SIG-M5 treated with dmso at 0.1 percent for 504 hours (cell line): ENCODE results near the gene NEDD4L.
"Not testable (repeated sequence)": the region's sequence is repeated elsewhere in the genome, so short reads cannot be mapped to it uniquely, and the experiment has no call there.

Experiments used
- DNase-seq: peaks from one replicate; lab custom pipeline; 2025; ENCODE audit not compliant: unreplicated experiment; lab: John Stamatoyannopoulos, UW

Gene NEDD4L

DNA sequence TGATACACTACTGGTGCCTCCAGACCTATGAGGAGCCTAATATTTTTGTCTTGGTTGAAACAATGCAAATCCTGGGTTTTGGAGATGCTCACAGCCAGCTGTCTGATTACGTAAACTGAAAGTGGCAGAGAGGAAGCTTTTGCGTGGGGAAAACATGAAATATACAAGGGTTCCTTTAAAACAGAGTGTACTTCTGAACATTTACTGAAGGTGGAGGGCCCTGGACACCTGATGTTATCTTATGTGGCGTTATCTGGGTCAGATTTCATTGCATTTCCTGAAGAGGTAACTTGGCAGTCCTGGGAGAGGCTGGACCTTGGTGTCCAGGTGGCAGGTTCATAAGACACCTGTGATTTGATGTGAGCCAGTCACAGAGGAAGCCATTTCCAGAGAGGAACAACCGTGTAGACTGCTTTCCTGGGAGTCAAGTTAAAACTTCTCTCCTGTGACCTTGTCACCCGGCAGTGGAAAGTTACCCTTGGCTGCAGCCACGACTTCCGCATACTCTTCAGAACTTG is 105.0 kb downstream of the NEDD4L start:
- DNase-seq, result peak; percentile 59

- DNase-seq, result no peak
These were observed 106.7 kb downstream of the NEDD4L start for GRCh38 chr18:58150772-58151171.

- no peak for DNase-seq
These were observed 108.2 kb downstream of the NEDD4L start for GRCh38 chr18:58152216-58152615.

- DNase-seq, result no peak
These were observed 108.9 kb downstream of the NEDD4L start for GRCh38 chr18:58152891-58153290.

DNA sequence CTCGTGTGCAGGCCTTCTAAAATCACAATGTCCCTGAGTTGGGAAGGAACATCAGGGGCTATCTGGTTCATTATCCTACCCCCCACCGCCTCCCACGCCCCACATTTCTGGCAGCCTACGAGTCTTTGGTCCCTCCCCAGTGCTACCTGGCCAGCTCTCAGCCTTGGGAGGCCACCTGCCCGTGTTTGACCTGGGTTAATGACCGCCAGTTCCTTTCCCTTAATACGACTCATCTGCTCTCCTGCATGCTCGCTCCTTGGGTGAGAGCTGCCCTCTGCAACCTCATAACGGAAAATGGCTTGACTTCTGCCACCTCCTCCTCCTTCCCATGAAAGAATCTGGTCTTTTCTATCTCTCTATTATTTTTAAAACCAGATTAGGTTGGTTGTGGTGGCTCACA is 112.5 kb downstream of the NEDD4L start:
- DNase-seq, result no peak

DNA sequence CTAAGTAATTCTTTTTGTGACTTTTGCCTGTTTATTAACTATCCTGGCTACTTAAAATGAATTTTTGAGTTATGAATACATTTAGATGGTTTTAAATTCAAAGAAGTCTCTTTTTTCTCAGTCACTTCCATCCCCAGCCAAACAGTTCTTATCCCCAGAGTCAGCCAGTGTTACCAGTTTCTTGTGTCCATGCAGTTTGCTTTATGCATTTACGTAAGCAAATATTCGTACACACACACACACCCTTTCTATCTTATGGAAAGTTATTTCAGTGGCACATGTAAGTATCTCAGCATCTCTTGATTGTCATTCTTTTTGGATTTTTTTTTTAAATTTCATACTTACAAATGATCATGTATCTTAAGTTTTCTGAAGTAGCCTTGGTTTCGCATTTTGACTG is 113.2 kb downstream of the NEDD4L start:
- DNase-seq, result no peak

- no peak for DNase-seq
These were observed 114.0 kb downstream of the NEDD4L start for GRCh38 chr18:58158008-58158407.

DNA sequence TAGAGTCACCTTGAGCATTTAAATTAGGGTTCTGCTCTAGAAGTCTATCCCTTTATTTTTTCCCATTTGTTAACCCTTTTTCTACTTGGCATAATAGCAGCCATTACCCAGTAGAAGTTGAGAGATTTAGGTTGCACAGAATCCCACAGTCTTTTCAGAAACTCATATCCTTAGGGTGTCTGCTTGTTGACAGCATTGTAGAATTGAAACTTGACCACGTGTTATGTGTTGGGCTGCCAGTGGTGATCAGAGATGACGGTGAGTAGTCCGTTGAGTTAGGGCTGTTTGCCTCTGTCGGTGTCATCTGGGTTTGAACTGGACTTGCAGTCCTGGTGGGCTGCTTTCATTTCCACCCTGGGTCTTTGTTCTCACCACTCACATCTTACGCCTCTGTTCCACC is 114.4 kb downstream of the NEDD4L start:
- DNase-seq, result no peak

DNA sequence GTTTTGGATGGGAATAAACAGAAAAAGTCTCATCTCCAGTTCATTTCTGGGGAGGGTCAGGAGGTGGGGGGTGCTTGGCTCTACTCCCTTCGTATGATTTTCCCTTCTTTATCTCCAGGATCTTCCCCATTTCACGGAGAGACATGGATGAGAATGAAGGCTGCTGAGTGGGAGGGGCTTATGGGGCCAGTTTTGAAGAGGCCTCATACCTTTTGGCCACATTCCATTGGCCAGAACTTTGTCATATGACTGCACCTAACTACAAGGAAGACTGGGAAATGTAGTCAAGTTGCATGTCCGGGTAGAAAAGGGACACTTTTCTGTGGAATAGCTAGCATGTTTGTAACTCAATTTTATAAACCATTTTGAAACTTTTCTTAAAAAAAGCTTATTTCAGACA is 117.6 kb downstream of the NEDD4L start:
- DNase-seq, result no peak

DNA sequence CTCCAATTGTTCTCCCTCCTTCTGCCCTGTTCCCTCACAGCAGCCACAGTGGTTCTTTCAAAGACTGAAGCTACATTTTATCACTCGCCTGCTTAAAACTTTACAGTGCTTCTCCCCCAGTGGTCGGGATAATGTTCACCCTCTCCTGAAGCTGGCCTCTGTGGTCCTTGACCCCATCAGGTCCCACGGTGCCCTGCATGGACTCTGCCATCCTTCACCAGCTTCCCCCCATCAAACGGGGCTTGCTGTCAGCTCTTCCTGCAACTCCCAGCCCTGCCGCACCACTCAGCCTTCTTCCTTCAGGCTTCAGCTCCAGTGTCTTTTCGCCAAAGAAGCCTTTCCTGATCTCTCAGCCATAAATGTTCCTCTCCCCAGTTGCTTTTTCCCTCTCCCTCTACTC is 118.1 kb downstream of the NEDD4L start:
- DNase-seq, result no peak

- no peak for DNase-seq
These were observed 119.1 kb downstream of the NEDD4L start for GRCh38 chr18:58163004-58163590.

GRCh38 chr18:58166278-58166844 is 122.3 kb downstream of the NEDD4L start:
- no peak for DNase-seq

DNA sequence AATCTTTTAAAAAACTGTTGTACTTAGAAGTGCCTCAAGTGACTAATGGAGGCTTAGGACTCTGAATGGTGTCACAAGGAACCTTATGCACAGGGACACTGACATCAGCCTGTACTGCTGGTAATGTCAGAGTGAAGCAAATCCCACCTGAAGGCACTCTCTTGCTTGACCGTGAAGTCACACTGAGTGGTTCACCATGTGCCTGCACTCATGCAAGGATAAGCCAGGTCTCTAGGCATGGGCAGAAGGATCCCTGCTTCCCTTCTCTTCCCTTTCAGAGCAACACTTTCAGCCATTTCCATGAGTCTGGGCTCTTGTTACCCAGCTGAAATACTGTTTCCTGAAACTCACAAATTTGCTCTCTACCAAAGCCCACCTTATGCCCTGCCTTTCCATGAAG is 123.0 kb downstream of the NEDD4L start:
- DNase-seq, result no peak

GRCh38 chr18:58168221-58168620 is 124.2 kb downstream of the NEDD4L start:
- DNase-seq, result no peak

- no peak for DNase-seq
These were observed 125.0 kb downstream of the NEDD4L start for GRCh38 chr18:58168993-58169392.

DNA sequence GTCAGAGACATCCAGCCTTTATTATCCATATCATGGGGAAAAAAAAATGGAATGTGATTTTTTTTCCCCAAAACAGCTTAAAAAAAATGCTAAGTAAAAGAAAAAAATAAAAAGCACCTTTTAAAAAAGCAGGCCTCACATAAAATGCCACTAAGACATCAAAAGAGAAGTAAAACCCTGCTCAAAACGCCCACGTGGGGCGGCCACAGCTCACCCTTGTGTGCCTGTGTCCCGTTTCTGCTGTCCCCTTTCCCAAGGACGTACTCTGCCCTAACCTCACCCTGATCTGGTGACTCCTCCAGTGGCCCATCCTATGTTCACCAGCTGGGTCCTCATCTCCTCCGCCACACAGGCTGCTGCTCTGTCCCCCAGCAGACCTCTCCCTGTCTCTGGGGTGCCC is 125.4 kb downstream of the NEDD4L start:
- DNase-seq, result no peak

GRCh38 chr18:58170036-58170435 is 126.0 kb downstream of the NEDD4L start:
- DNase-seq, result not testable (repeated sequence)

DNA sequence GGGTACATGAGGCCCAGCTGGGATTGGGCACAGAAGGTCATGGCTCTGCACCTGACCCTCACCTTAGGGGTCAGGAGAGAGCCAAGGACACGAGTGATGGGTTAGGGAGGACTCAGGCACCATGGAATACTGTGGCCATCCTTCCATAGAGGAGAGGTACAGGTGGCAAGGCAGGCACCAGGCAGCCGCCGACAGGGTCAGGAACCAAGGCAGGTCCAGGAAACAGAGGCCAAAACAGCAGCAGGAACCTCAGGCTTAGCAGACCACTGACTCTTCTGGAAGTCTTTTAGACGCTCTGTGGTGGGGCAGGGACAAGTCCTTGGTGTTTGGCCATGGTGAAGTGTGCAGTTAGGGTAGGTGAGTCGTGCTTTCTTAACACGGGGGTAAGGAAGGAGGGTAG is 128.0 kb downstream of the NEDD4L start:
- DNase-seq, result no peak

- no peak for DNase-seq
These were observed 130.3 kb downstream of the NEDD4L start for GRCh38 chr18:58174285-58174684.

DNA sequence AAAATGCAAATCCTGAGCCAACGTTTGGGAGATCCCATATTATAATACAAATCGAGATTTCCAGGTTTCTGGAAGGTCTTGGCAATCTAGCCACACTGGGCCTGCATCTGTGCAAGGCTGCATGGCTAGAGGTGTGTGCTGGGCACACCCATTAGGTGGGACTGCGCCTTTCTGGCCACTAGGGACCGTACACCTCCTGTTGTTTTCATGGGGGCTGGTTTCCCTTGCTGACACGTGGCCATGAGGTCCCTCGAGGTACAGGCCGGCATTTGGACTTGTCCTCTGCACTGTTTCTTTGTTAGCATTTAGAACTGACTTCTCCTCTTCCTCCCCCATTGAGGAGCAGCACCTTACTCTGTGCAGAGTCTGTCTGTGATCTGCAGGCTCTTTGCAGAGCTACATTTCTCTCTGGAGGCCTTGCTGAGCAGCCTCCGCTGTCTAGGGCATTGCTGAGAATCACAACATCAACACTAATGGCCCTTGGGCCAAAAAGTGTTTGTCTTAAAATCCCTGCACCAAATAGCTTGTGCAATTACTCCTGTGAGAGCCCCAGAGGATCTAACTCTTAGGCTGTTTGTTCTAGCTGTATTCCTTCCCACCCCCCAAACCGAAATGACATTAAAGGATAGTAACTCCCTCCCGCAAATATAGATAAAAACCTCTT is 131.2 kb downstream of the NEDD4L start:
- no peak for DNase-seq

DNA sequence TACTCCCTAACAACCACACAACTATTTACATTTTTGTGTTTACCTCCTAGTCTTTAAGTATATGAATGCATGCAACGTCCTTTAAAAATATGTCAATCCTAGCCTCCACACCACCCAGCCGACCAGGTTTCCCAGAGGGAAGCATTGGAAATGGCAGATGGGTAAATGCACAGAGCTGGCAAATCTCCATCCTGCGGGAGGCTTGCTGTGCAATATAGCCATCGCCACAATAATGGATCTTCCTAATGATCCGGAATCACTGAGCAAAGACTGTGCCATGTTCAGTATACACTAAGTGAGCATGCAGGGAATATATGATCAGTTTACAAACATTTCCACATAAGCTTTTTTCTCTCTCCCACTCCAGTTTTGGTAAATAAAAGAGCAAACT is 131.8 kb downstream of the NEDD4L start:
- DNase-seq, result no peak

DNA sequence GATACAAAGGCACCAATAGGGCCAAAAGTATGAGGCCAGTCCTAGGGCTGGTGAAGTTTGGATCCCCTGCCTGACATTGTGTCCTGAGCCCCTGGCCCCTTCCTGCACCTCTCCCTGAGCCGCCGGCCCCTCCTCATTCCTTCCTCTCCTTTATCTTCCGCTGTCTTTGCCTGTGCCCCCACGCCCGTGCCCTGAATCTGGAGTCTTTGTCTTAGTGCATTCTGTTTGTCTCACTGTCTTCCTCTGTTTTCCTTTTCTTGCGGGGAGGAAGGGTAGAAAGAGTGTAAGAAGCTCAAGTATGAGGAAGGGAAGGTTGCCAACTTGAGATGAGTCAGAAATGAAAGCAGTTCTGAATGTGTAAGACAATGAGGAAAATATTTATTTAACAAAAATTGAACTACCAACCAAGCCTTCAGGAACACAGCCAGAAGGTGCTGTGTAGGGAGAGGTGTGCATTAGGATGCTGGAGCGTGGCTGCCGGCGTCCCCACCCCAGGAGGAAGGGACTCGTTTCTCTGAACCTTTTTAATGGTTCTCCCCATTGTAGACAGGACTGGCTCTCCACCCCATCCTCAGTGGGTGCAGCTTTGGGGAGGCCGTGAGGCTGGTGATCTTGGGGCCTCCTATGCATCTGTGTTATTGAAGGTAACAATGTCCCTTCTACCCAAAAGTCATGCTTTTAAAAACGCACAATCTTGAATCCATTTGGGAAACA is 133.1 kb downstream of the NEDD4L start:
- no peak for DNase-seq
